Stimulated activated CD8-positive, alpha-beta memory T cell treated with anti-CD3 and anti-CD28 coated beads, Interleukin-2, amount 100 ng/mL, for 1 hour (primary cell): ENCODE results near the gene RLN3.
"Not testable (repeated sequence)": the region's sequence is repeated elsewhere in the genome, so short reads cannot be mapped to it uniquely, and the experiment has no call there.

Experiments used
- DNase-seq, 2 donors: peaks; one replicate each; pipeline ENCODE4 v3.0.0-alpha.2; 2020; ENCODE audit warnings: low read depth in 2 of 2

RLN3 gene

GRCh38 chr19:13995017-13995728 is 32.8 kb upstream of the RLN3 start:
- no peak for DNase-seq

GRCh38 chr19:13995878-13996765 is 31.8 kb upstream of the RLN3 start:
- DNase-seq, result no peak

- DNase-seq, result no peak
Observed at GRCh38 chr19:13996928-13997630, 30.9 kb upstream of the RLN3 start.

GRCh38 chr19:13997631-13997962 is 30.4 kb upstream of the RLN3 start:
- no peak for DNase-seq

GRCh38 chr19:13998426-13998825 is 29.5 kb upstream of the RLN3 start:
- no peak for DNase-seq

- DNase-seq, result no peak
Observed at GRCh38 chr19:13999085-13999484, 28.9 kb upstream of the RLN3 start.

- no peak for DNase-seq
Observed at GRCh38 chr19:14000691-14001375, 27.1 kb upstream of the RLN3 start.

- no peak for DNase-seq
Observed at GRCh38 chr19:14002571-14003250, 25.2 kb upstream of the RLN3 start.

GRCh38 chr19:14003251-14004055 is 24.5 kb upstream of the RLN3 start:
- DNase-seq, result no peak

- DNase-seq, result no peak
Observed at GRCh38 chr19:14004619-14005348, 23.2 kb upstream of the RLN3 start.

- DNase-seq, result peak; percentile 88 to 94
Observed at GRCh38 chr19:14005349-14006084, 22.4 kb upstream of the RLN3 start.

- DNase-seq, result peak; percentile 100
Observed at GRCh38 chr19:14006085-14006765, 21.7 kb upstream of the RLN3 start, which contains the start of gene RFX1. Gene RFX1 (minus strand): TSS chr19:14006320. CDS start chr19:13993843, 12,477 bp downstream.

- DNase-seq, result no peak
Observed at GRCh38 chr19:14006766-14007562, 21.0 kb upstream of the RLN3 start.

- DNase-seq, result no peak
Observed at GRCh38 chr19:14012378-14012915, 15.5 kb upstream of the RLN3 start.

- DNase-seq, result no peak
Observed at GRCh38 chr19:14015524-14016035, 12.4 kb upstream of the RLN3 start.

- no peak for DNase-seq
Observed at GRCh38 chr19:14019100-14019499, 8.8 kb upstream of the RLN3 start.

GRCh38 chr19:14019739-14020138 is 8.2 kb upstream of the RLN3 start:
- DNase-seq, result not testable (repeated sequence)
